Smooth muscle cell (in vitro differentiated cells): Measurements from ENCODE around the gene DPP10. TPM values are rescaled to one million over a fixed set of nuclear protein-coding genes. Genes with fewer than 3 reads are reported as not detected.

Experiments used
- DNase-seq: peaks from one replicate; lab custom pipeline; 2025; ENCODE audit not compliant: unreplicated experiment; lab: John Stamatoyannopoulos, UW
- H2AFZ ChIP-seq: fragments of 200-600 bp; sonication (generic); 2 replicates; pipeline ENCODE4 v1.6.0; 2016; ENCODE audit warnings: antibody characterized with exemption, low read depth, mild to moderate bottlenecking
- H3F3A ChIP-seq: fragments of 200-600 bp; sonication (generic); 2 replicates; pipeline ENCODE4 v1.6.0; 2017; ENCODE audit warnings: antibody characterized with exemption, low read depth
- H3K27ac ChIP-seq: fragments of 200-600 bp; sonication (generic); 2 replicates; pipeline ENCODE4 v1.5.1; 2016; ENCODE audit warnings: low read depth, mild to moderate bottlenecking
- H3K27me3 ChIP-seq: fragments of 200-600 bp; sonication (generic); 2 replicates; pipeline ENCODE4 v1.6.1; 2016; ENCODE audit warnings: low read depth, mild to moderate bottlenecking
- H3K36me3 ChIP-seq: fragments of 200-600 bp; sonication (generic); 2 replicates; pipeline ENCODE4 v1.5.1; 2016; ENCODE audit warnings: low read depth
- H3K4me1 ChIP-seq: fragments of 200-600 bp; sonication (generic); 2 replicates; pipeline ENCODE4 v1.5.1; 2016; ENCODE audit warnings: low read depth
- H3K4me2 ChIP-seq: fragments of 200-600 bp; sonication (generic); 2 replicates; pipeline ENCODE4 v1.6.0; 2016; ENCODE audit warnings: mild to moderate bottlenecking
- H3K4me3 ChIP-seq: fragments of 200-600 bp; sonication (generic); 2 replicates; pipeline ENCODE4 v1.5.1; 2016; ENCODE audit warnings: mild to moderate bottlenecking
- H3K79me2 ChIP-seq: fragments of 200-600 bp; sonication (generic); 2 replicates; pipeline ENCODE4 v1.6.0; 2016; ENCODE audit warnings: low read depth, mild to moderate bottlenecking
- H3K9ac ChIP-seq: fragments of 200-600 bp; sonication (generic); 2 replicates; pipeline ENCODE4 v1.6.0; 2016; ENCODE audit warnings: low read depth
- H3K9me3 ChIP-seq: fragments of 200-600 bp; sonication (generic); replicated peaks from 2 replicates; pipeline ENCODE4 v1.5.1; 2016; ENCODE audit warnings: low read depth
- H4K20me1 ChIP-seq: fragments of 200-600 bp; sonication (generic); 2 replicates; pipeline ENCODE4 v1.6.0; 2016; ENCODE audit warnings: low read depth
- CTCF ChIP-seq: fragments of 200-600 bp; sonication (generic); IDR thresholded peaks from 2 replicates; pipeline ENCODE4 v1.5.1; 2017; ENCODE audit warnings: borderline replicate concordance, mild to moderate bottlenecking, antibody characterized with exemption; ENCODE audit not compliant: insufficient read depth, poor library complexity, severe bottlenecking
- WGBS: methylation state at CpG from one replicate; pipeline ENCODE4 v1.1.7; 2016; ENCODE audit warnings: low lambda C conversion rate; 5-methylcytosine and 5-hydroxymethylcytosine counted together
- polyA plus RNA-seq: library from polyadenylated mRNA; unstranded; fragments of >200 nt; fragmentation: Nextera tagmentation; extraction: Ambion mirVana; gene quantifications from 2 replicates; pipeline ENCODE4 v1.2.1, GENCODE V29; 2016
- total RNA-seq: library from RNA; depleted of rRNA; stranded (reverse); fragments of >200 nt; gene quantifications from 2 replicates; pipeline ENCODE4 v1.2.3, GENCODE V29; 2014

The DPP10 gene
- total and polyA plus RNA-seq, 2 experiments from 2014 or later = 3.6 TPM; not detected in 1

- Histone ChIP-seq H3K36me3 (no peaks in the 10 kb centered on the region), H2AFZ (no peak overlapping the region), H3K27ac (no peak overlapping the region), H3K4me2 (no peak overlapping the region), H3K9ac (no peak overlapping the region), H3K27me3 (no peaks in the 10 kb centered on the region), H3K4me1 (no peaks in the 10 kb centered on the region), H3K4me3 (no peak overlapping the region), H3F3A (no peaks in the 10 kb centered on the region), H3K79me2 (no peaks in the 10 kb centered on the region), H4K20me1 (no peaks in the 10 kb centered on the region), H3K9me3 (no peaks in the 10 kb centered on the region)
- TF ChIP-seq CTCF = no peak
- 89% methylated on average over 1 of the region's 1 CpG for WGBS
- no peak for DNase-seq
Measured at GRCh38 chr2:115825912-115826311, 1383.5 kb downstream of the DPP10 start.

GRCh38 chr2:115833196-115833595 lies 1390.8 kb downstream of the DPP10 start:
- WGBS = 89% methylated on average over 5 of the region's 5 CpGs
- DNase-seq = no peak

GRCh38 chr2:115838539-115838938 lies 1396.1 kb downstream of the DPP10 start:
- TF ChIP-seq CTCF = no peak
- no peaks in the 10 kb centered on the region for H4K20me1 ChIP-seq
- H3K4me2 ChIP-seq = no peak overlapping the region
- H3F3A ChIP-seq = no peaks in the 10 kb centered on the region
- no peaks in the 10 kb centered on the region for H3K36me3 ChIP-seq
- WGBS = 88% methylated on average over 2 of the region's 2 CpGs
- H3K4me3 ChIP-seq = no peak overlapping the region
- no peaks in the 10 kb centered on the region for H3K4me1 ChIP-seq
- no peaks in the 10 kb centered on the region for H3K9me3 ChIP-seq
- no peak overlapping the region for H3K9ac ChIP-seq
- DNase-seq = no peak
- no peaks in the 10 kb centered on the region for H3K27me3 ChIP-seq
- H3K27ac ChIP-seq = no peak overlapping the region
- no peak overlapping the region for H2AFZ ChIP-seq
- H3K79me2 ChIP-seq = no peaks in the 10 kb centered on the region

More at GRCh38 chr2:115833196-115833595, 1390.8 kb downstream of the DPP10 start:
- TF ChIP-seq CTCF = no peak
- no peaks in the 10 kb centered on the region for H3K9me3 ChIP-seq
- H3K79me2 ChIP-seq = no peaks in the 10 kb centered on the region
- no peaks in the 10 kb centered on the region for H3K36me3 ChIP-seq
- H3K4me1 ChIP-seq = no peaks in the 10 kb centered on the region
- H3K27me3 ChIP-seq = no peaks in the 10 kb centered on the region
- H3K9ac ChIP-seq = no peak overlapping the region
- H3F3A ChIP-seq = no peaks in the 10 kb centered on the region
- H3K27ac ChIP-seq = no peak overlapping the region
- H3K4me2 ChIP-seq = no peak overlapping the region
- H3K4me3 ChIP-seq = no peak overlapping the region
- no peaks in the 10 kb centered on the region for H4K20me1 ChIP-seq
- H2AFZ ChIP-seq = no peak overlapping the region

GRCh38 chr2:115842306-115842705 lies 1399.9 kb downstream of the DPP10 start:
- H3K36me3 ChIP-seq = no peaks in the 10 kb centered on the region
- no peaks in the 10 kb centered on the region for H3K4me1 ChIP-seq
- H3K4me3 ChIP-seq = no peak overlapping the region
- H3K79me2 ChIP-seq = no peaks in the 10 kb centered on the region
- no peak for DNase-seq
- WGBS = 93% methylated on average over 3 of the region's 3 CpGs
- no peak overlapping the region for H3K27ac ChIP-seq
- H4K20me1 ChIP-seq = no peaks in the 10 kb centered on the region
- no peak overlapping the region for H2AFZ ChIP-seq
- no peaks in the 10 kb centered on the region for H3K9me3 ChIP-seq
- H3K27me3 ChIP-seq = no peaks in the 10 kb centered on the region
- H3K4me2 ChIP-seq = no peak overlapping the region
- no peak for TF ChIP-seq CTCF
- H3K9ac ChIP-seq = no peak overlapping the region
- no peaks in the 10 kb centered on the region for H3F3A ChIP-seq
